Measurements from ENCODE around the gene TLK2. TPM values are rescaled to one million over a fixed set of nuclear protein-coding genes. Genes with fewer than 3 reads are reported as not detected.
"Not testable (repeated sequence)": the region's sequence is repeated elsewhere in the genome, so short reads cannot be mapped to it uniquely, and the experiment has no call there.

TLK2 gene
- total RNA-seq, 2 donors from 2014 or later: 39.0 to 44.1 TPM

- intact Hi-C loops (cut with DNase I): no loop called here
- Histone ChIP-seq H3K4me3 (no peak overlapping the region), H3K9ac (ENCODE audit: low read depth in 2 of 2, low read length in 2 of 2) (no peak overlapping the region), H3K9me3 (no peaks in the 10 kb centered on the region), H3K27ac (no peak overlapping the region), H3K27me3 (no peaks in the 10 kb centered on the region), H3K4me1 (no peaks in the 10 kb centered on the region), H3K36me3 (no peaks in the 10 kb centered on the region)
- DNase-seq: no peak
- TF ChIP-seq, protein P1, sequence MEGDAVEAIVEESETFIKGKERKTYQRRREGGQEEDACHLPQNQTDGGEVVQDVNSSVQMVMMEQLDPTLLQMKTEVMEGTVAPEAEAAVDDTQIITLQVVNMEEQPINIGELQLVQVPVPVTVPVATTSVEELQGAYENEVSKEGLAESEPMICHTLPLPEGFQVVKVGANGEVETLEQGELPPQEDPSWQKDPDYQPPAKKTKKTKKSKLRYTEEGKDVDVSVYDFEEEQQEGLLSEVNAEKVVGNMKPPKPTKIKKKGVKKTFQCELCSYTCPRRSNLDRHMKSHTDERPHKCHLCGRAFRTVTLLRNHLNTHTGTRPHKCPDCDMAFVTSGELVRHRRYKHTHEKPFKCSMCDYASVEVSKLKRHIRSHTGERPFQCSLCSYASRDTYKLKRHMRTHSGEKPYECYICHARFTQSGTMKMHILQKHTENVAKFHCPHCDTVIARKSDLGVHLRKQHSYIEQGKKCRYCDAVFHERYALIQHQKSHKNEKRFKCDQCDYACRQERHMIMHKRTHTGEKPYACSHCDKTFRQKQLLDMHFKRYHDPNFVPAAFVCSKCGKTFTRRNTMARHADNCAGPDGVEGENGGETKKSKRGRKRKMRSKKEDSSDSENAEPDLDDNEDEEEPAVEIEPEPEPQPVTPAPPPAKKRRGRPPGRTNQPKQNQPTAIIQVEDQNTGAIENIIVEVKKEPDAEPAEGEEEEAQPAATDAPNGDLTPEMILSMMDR (IDR thresholded peaks at IDR 0.05): no peak
Measured at GRCh38 chr17:62601471-62601870, 122.8 kb downstream of the TLK2 start.

DNA sequence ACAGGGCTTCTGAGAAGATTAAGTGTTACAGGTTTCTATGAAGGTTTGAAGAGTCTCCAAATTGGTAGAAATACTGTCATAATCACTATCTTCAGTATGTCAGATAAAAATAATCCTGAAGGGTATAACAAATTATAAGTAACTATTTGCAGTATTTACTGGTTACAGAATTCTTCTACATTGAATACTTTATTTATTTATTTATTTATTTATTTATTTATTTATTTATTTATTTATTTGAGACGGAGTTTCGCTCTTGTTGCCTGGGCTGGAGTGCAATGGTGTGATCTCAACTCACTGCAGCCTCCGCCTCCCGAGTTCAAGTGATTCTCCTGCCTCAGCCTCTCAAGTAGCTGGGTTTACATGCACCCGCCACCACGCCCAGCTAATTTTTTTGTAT is 125.2 kb downstream of the TLK2 start:
- H3K27ac ChIP-seq; H3K9me3 ChIP-seq; H3K9ac ChIP-seq (ENCODE audit: low read depth in 2 of 2, low read length in 2 of 2); H3K4me1 ChIP-seq; H3K4me3 ChIP-seq; DNase-seq; H3K36me3 ChIP-seq; H3K27me3 ChIP-seq; intact Hi-C loops (cut with DNase I): not testable (repeated sequence)

DNA sequence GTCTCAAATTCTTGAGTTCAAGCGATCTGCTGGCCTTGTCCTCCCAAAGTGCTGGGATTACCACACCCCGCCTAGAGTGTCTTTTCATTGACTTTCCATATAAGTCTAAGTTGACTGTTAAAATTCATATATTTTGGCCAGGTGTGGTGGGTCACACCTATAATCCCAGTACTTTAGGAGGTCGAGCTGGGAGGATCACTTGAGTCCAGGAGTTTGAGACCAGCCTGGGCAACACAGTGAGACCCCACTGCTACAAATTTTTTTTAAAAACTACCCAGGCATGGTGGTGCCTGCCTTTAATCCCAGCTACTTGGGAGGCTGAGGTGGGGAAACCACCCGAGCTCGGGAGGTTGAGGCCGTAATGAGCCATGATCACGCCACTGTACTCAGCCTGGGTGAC is 127.0 kb downstream of the TLK2 start:
- Histone ChIP-seq H3K9me3 (no peaks in the 10 kb centered on the region), H3K36me3 (peaks cover 4% of the 10 kb centered on the region), H3K27me3 (no peaks in the 10 kb centered on the region), H3K4me3 (no peak overlapping the region), H3K9ac (ENCODE audit: low read depth in 2 of 2, low read length in 2 of 2) (no peak overlapping the region), H3K27ac (no peak overlapping the region), H3K4me1 (no peaks in the 10 kb centered on the region)
- TF ChIP-seq, protein P1 (IDR thresholded peaks at IDR 0.05): no peak
- DNase-seq: no peak
- intact Hi-C loops (cut with DNase I): no loop called here

GRCh38 chr17:62611292-62611691 is 132.7 kb downstream of the TLK2 start:
- no peaks in the 10 kb centered on the region for H3K9me3 ChIP-seq
- H3K4me3 ChIP-seq: no peak overlapping the region
- H3K4me1 ChIP-seq: no peaks in the 10 kb centered on the region
- DNase-seq: no peak
- H3K9ac ChIP-seq (ENCODE audit: low read depth in 2 of 2, low read length in 2 of 2): no peak overlapping the region
- H3K36me3 ChIP-seq: peaks cover 4% of the 10 kb centered on the region
- H3K27ac ChIP-seq: no peak overlapping the region
- no peaks in the 10 kb centered on the region for H3K27me3 ChIP-seq
- intact Hi-C loops (cut with DNase I): no loop called here
- TF ChIP-seq, protein P1 (IDR thresholded peaks at IDR 0.05): no peak

DNA sequence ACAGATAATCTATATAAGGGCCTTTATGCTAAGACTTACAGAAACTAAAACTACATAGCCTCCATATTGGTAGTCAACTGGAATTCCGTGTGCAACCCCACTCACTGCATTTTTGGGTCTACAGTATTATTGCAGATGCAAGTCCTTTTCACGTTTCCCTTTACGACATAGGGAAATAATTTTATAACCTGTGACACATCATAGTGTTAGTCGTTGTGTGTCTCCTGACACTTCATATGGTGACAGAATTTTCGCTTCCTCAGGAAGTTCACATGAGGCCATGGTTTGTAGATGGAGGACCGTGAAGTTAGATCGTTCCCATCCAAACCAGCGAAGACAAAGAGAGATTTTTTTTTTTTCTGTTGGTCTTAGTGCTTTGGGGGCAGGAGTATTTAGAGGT is 133.1 kb downstream of the TLK2 start:
- Histone ChIP-seq H3K36me3 (peaks cover 4% of the 10 kb centered on the region), H3K9me3 (no peaks in the 10 kb centered on the region), H3K9ac (ENCODE audit: low read depth in 2 of 2, low read length in 2 of 2) (no peak overlapping the region), H3K27ac (no peak overlapping the region), H3K27me3 (no peaks in the 10 kb centered on the region), H3K4me3 (no peak overlapping the region), H3K4me1 (no peaks in the 10 kb centered on the region)
- DNase-seq: no peak
- TF ChIP-seq, protein P1 (IDR thresholded peaks at IDR 0.05): no peak
- intact Hi-C loops (cut with DNase I): no loop called here

GRCh38 chr17:62612289-62612688 is 133.7 kb downstream of the TLK2 start:
- intact Hi-C loops (cut with DNase I); H3K27ac ChIP-seq; H3K36me3 ChIP-seq: not testable (repeated sequence)

DNA sequence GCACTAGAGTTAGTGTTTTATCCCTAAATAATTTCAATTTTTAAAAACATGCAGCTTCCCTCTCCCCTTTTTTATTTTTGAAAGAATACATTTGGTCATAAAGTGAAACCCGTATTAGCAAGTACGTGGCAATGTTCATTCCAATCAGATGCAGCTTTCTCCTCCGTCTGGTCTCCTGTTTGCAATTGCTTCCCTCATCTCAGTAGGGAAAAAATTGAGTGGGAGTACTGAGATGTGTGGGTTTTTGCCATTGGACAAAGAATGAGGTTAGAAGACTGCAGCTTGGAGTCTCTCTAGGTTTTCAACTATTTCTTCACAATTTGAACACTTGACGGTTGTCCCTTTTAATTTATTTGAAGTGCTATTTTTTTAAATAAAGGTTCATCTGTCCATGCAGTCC is 134.5 kb downstream of the TLK2 start:
- H3K27ac ChIP-seq; intact Hi-C loops (cut with DNase I); H3K9me3 ChIP-seq; H3K9ac ChIP-seq (ENCODE audit: low read depth in 2 of 2, low read length in 2 of 2); H3K4me1 ChIP-seq; DNase-seq; H3K4me3 ChIP-seq; H3K36me3 ChIP-seq; H3K27me3 ChIP-seq: not testable (repeated sequence)

More at GRCh38 chr17:62612289-62612688, 133.7 kb downstream of the TLK2 start:
- H3K27me3 ChIP-seq; H3K4me3 ChIP-seq; H3K9ac ChIP-seq (ENCODE audit: low read depth in 2 of 2, low read length in 2 of 2); H3K9me3 ChIP-seq; H3K4me1 ChIP-seq; DNase-seq: not testable (repeated sequence)
